ENCODE data around the gene DSCAM. TPM values are rescaled to one million over a fixed set of nuclear protein-coding genes. Genes with fewer than 3 reads are reported as not detected.

DSCAM gene
- total and polyA plus RNA-seq, 4 donors = 0.02 to 0.25 (median 0.09) TPM

DNA sequence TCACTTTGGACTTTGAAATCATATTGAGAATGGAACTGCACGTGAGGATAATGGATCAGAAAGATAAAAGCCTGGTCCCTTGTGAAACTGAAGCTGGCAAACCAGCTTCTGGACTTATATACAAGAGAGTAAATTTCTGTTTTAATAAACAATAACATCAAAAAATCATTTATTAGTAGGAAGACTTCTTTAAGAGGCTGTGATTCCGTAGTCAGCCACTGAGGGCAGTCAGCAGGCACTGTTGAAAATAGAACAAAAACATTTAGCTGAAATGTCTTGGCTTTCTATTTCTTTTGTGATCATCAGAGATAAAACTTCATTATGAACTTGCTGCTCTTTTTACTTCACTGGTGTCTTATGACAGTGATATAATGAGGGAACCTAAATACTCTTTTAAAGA is 490.3 kb downstream of the DSCAM start:
- no peaks in the 10 kb centered on the region for H3K36me3 ChIP-seq (ENCODE audit: control insufficient read depth in 4 of 4, insufficient read depth in 4 of 4, low read length in 4 of 4)
- H3K27ac ChIP-seq (ENCODE audit: low read depth in 1 of 2, low read length in 1 of 2) = no peak overlapping the region
- H3K9me3 ChIP-seq (ENCODE audit: control insufficient read depth in 4 of 4, insufficient read depth in 3 of 4, low read length in 3 of 4) = no peaks in the 10 kb centered on the region
- ATAC-seq (ENCODE audit: insufficient read depth, low FRiP score) (no peak), DNase-seq (no peak)
- WGBS, 2 donors = 43 to 64% methylated on average over 2 of the region's 2 CpGs
- H3K9ac ChIP-seq (ENCODE audit: insufficient read depth in 1 of 2, low read length in 2 of 2) = no peak overlapping the region
- H3K27me3 ChIP-seq (ENCODE audit: control insufficient read depth in 3 of 3, insufficient read depth in 3 of 3, low read length in 2 of 3) = no peaks in the 10 kb centered on the region
- TF ChIP-seq, protein P1, sequence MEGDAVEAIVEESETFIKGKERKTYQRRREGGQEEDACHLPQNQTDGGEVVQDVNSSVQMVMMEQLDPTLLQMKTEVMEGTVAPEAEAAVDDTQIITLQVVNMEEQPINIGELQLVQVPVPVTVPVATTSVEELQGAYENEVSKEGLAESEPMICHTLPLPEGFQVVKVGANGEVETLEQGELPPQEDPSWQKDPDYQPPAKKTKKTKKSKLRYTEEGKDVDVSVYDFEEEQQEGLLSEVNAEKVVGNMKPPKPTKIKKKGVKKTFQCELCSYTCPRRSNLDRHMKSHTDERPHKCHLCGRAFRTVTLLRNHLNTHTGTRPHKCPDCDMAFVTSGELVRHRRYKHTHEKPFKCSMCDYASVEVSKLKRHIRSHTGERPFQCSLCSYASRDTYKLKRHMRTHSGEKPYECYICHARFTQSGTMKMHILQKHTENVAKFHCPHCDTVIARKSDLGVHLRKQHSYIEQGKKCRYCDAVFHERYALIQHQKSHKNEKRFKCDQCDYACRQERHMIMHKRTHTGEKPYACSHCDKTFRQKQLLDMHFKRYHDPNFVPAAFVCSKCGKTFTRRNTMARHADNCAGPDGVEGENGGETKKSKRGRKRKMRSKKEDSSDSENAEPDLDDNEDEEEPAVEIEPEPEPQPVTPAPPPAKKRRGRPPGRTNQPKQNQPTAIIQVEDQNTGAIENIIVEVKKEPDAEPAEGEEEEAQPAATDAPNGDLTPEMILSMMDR (IDR thresholded peaks at IDR 0.05; ENCODE audit: control extremely low read depth, extremely low read depth) = no peak
- no peak overlapping the region for H3K4me3 ChIP-seq
- no peaks in the 10 kb centered on the region for H3K4me1 ChIP-seq (ENCODE audit: control insufficient read depth in 5 of 5, insufficient read depth in 5 of 5, low read length in 5 of 5)

DNA sequence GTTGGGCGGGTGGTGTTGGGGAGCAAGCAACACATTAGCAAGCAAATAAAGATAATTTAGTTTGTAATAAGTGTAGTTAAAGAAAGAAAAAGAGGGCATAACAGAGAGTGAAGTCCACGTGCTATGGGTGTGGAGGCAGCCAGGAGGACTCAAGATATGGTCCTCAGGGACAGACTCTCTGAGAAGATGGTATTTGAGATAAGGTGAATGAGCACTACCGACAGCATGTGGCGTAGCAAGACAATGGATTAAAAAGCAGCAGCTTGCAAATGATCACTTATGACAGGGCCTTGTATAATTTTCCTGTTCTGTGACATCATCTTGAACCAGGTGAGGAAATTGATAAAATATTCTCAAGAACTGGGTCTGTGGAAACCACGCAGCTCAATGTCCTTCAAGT is 491.9 kb downstream of the DSCAM start:
- TF ChIP-seq, protein P1 (IDR thresholded peaks at IDR 0.05; ENCODE audit: control extremely low read depth, extremely low read depth) = no peak
- ATAC-seq (ENCODE audit: insufficient read depth, low FRiP score) = no peak
- H3K27me3 ChIP-seq (ENCODE audit: control insufficient read depth in 3 of 3, insufficient read depth in 3 of 3, low read length in 2 of 3) = no peaks in the 10 kb centered on the region
- WGBS, 2 donors = 78 to 82% methylated on average over 5 of the region's 5 CpGs
- H3K36me3 ChIP-seq (ENCODE audit: control insufficient read depth in 4 of 4, insufficient read depth in 4 of 4, low read length in 4 of 4) = no peaks in the 10 kb centered on the region
- H3K9me3 ChIP-seq (ENCODE audit: control insufficient read depth in 4 of 4, insufficient read depth in 3 of 4, low read length in 3 of 4) = no peaks in the 10 kb centered on the region
- H3K9ac ChIP-seq (ENCODE audit: insufficient read depth in 1 of 2, low read length in 2 of 2) = no peak overlapping the region
- H3K4me1 ChIP-seq (ENCODE audit: control insufficient read depth in 5 of 5, insufficient read depth in 5 of 5, low read length in 5 of 5) = no peaks in the 10 kb centered on the region
- DNase-seq = no peak
- no peak overlapping the region for H3K27ac ChIP-seq (ENCODE audit: low read depth in 1 of 2, low read length in 1 of 2)
- no peak overlapping the region for H3K4me3 ChIP-seq

DNA sequence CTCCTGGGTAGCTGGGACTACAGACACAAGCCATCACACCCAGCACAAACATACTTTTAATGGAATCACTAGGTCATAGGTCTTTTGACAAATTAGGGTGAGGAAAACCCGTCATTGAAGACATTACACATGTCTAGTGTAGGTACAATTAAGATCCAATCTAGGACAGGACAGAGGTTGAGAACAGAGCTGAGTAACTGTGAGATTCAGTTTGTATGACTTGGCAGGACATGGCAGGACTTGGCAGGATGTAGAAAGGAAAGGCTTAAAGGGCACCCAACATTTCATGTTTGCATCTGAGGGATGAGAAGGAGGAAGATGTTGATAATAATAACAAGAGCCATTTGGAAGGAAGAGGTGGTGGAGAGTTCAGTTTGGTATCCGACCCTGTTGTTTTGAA is 496.0 kb downstream of the DSCAM start:
- 47 to 81% methylated on average over 2 of the region's 2 CpGs for WGBS, 2 donors
- H3K9me3 ChIP-seq (ENCODE audit: control insufficient read depth in 4 of 4, insufficient read depth in 3 of 4, low read length in 3 of 4) = no peaks in the 10 kb centered on the region
- H3K36me3 ChIP-seq (ENCODE audit: control insufficient read depth in 4 of 4, insufficient read depth in 4 of 4, low read length in 4 of 4) = no peaks in the 10 kb centered on the region
- no peaks in the 10 kb centered on the region for H3K27me3 ChIP-seq (ENCODE audit: control insufficient read depth in 3 of 3, insufficient read depth in 3 of 3, low read length in 2 of 3)
- no peak overlapping the region for H3K4me3 ChIP-seq
- no peak for ATAC-seq (ENCODE audit: insufficient read depth, low FRiP score)
- no peak overlapping the region for H3K9ac ChIP-seq (ENCODE audit: insufficient read depth in 1 of 2, low read length in 2 of 2)
- TF ChIP-seq, protein P1 (IDR thresholded peaks at IDR 0.05; ENCODE audit: control extremely low read depth, extremely low read depth) = no peak
- DNase-seq = no peak
- H3K27ac ChIP-seq (ENCODE audit: low read depth in 1 of 2, low read length in 1 of 2) = no peak overlapping the region
- H3K4me1 ChIP-seq (ENCODE audit: control insufficient read depth in 5 of 5, insufficient read depth in 5 of 5, low read length in 5 of 5) = no peaks in the 10 kb centered on the region

DNA sequence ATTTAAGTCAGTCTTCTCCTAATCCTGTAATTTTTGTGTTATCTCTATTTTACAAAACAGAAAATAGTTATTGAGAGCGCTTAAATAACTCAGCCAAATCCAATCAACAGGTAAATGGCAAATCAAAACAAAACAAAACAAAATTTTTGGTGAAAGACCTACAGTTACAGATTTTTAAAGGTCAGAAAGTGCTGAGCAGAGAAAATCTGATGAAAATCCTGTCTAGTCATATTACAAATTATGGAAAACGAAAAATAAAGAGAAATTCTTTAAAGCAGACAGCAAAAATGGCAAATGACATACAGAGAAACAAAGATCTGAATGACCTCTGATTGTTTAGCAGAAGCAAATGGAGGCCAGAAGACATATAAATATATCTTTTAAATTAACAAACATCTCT is 497.4 kb downstream of the DSCAM start:
- Histone ChIP-seq H3K4me1 (ENCODE audit: control insufficient read depth in 5 of 5, insufficient read depth in 5 of 5, low read length in 5 of 5) (no peaks in the 10 kb centered on the region), H3K36me3 (ENCODE audit: control insufficient read depth in 4 of 4, insufficient read depth in 4 of 4, low read length in 4 of 4) (no peaks in the 10 kb centered on the region), H3K9ac (ENCODE audit: insufficient read depth in 1 of 2, low read length in 2 of 2) (no peak overlapping the region), H3K9me3 (ENCODE audit: control insufficient read depth in 4 of 4, insufficient read depth in 3 of 4, low read length in 3 of 4) (no peaks in the 10 kb centered on the region), H3K27me3 (ENCODE audit: control insufficient read depth in 3 of 3, insufficient read depth in 3 of 3, low read length in 2 of 3) (no peaks in the 10 kb centered on the region), H3K4me3 (no peak overlapping the region), H3K27ac (ENCODE audit: low read depth in 1 of 2, low read length in 1 of 2) (no peak overlapping the region)
- ATAC-seq (ENCODE audit: insufficient read depth, low FRiP score) (no peak), DNase-seq (no peak)
- TF ChIP-seq, protein P1 (IDR thresholded peaks at IDR 0.05; ENCODE audit: control extremely low read depth, extremely low read depth) = no peak
- 72 to 80% methylated on average over 2 of the region's 2 CpGs for WGBS, 2 donors

Data from lung (tissue), 12 donors.